HG03521 (cell line): ENCODE data around the gene PRKAG2.
"Not testable (repeated sequence)": the region's sequence is repeated elsewhere in the genome, so short reads cannot be mapped to it uniquely, and the experiment has no call there.

Experiments used
- ATAC-seq: cut with Tn5 transposase; IDR thresholded peaks from one replicate; pipeline ENCODE4 v1.9.1; 2021; ENCODE audit warnings: mild to moderate bottlenecking, moderate library complexity; ENCODE audit not compliant: unreplicated experiment

The PRKAG2 gene

DNA sequence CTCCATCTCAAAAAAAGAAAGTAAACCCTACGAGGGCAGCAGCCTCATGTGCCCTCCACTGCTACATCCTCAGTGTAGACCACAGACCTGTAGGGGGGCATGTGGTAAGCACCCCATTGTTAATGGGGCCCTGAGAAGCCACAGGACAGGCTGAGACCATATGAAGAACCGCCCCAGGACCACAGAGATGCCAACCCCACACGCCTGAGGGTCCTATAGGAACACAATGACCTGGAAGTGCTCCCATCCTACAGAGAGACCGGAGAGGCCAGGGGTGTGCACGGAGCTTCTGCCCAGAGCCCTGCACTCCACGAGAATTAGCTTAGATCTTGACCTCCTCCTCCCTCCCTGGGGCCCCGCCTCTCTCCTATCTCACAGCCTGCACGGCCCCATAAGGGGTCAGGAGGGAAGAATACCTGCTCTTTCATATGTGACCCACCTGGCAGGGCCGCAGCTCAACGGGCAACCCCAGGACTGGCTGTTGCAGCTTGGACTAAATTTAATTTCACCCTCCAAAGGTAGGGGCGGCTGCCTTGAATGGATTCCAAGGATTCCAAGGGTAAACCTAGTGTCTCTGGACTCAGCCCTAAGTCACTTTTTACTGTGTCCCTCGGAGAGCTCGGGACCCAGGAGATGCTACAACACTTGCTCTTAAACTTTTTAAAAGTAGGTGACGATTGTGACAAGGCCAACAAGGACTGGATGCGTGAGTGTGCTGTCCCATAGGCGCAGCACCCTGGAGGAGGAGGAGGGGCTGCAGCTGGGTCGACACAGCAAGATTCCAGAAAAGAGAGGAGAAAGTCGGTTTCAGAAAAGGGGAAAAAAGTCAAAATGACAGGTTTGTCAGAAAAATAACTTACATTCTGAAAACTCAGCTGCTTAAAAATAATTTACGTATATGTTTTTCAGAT lies 24.2 kb downstream of the PRKAG2 start:
- no peak for ATAC-seq

DNA sequence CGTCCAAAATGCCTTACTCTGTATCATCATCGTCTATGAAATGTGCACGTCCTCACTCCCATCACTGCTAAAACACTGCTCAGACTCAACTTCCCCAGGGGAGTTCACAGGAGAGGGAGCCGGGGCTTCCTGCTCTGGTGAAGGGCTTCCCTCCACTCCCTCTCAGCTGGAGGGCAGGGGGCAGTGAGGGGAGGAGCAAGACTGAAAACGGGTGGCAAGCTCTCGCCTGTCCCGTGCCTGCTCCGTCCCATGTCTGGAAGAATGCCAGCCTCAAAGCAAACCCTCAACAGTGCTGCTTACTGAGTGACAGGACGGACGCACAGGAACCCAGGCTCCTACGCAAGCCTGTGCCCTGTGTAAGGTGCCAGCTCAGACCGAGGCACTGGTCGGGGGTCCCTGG lies 25.1 kb downstream of the PRKAG2 start:
- ATAC-seq = no peak

DNA sequence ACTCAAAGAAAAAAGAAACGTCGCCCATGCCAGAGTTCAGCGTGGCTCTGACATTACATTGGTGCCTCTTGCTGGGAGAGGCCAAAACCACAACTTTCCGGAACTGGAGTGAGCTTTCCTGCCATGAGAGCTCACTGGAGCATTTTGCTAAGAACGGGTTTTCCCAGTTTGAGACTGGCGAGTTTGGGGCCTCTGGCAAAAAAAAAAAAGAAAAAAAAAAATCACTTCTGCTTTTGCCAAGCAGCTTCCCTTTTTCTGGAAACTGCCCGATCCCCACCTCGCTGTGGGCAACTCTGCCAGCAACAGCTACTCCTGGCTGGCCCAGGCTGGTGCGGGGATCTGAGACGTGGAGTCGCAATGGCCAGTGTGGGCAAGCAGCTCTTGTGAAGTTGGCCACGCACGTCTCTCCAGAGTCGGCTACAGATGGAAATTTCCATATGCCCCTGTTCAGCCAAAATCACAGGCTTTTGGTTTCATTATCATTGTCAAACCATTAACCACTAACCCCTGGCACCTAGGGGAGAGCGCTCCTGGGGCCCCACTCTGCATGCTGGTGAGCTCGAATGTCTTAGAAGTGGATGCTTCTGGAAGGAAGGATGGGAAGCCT lies 25.7 kb downstream of the PRKAG2 start:
- no peak for ATAC-seq

DNA sequence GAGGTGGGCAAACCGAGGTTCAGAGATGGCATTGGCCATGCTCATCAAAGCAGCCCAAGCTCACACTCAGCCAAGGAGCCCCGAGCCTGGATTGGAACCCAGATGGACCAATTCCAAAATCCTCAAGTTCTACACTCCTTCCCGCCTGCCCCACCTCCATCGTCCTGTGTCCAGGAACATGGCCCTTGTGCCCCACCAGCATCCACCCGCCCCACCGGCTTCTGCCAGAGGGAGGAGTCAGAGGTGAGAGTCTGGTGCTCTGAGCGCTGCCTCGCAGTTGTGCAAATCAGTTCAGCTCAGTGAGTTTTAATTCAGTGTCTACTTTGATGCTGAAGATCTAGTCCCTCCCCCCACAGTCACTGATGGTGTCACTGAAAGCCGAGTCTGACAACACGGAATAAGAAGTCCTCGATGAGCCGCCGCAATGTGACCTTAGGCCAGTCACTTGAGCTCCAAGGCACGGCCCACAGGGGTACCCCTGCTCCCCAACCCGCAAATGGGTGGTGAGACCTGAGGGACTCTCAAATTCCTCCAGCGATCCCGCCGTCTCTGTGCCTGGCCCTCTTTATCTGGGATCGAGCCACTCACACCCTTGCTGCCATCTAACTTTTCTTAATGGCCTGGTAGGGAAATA lies 26.3 kb downstream of the PRKAG2 start:
- no peak for ATAC-seq

DNA sequence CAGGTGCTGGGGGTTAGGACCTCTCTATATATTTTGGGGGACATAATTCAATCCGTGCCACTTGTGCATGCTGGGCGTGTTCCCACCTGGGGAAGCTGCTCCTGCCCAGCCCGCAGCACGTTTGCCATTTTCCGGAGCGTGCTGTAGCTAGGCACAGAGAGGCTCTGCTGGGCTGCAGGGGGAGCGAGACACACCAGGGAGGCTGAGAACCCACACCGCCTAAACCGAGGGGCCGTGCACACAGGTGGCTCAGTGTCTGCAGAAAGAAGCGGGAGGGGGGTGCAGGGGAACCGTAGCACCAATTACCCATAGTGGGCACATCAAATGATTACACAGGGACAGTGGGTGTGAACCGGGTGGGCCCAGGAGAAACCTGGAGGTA lies 27.0 kb downstream of the PRKAG2 start:
- ATAC-seq = no peak

DNA sequence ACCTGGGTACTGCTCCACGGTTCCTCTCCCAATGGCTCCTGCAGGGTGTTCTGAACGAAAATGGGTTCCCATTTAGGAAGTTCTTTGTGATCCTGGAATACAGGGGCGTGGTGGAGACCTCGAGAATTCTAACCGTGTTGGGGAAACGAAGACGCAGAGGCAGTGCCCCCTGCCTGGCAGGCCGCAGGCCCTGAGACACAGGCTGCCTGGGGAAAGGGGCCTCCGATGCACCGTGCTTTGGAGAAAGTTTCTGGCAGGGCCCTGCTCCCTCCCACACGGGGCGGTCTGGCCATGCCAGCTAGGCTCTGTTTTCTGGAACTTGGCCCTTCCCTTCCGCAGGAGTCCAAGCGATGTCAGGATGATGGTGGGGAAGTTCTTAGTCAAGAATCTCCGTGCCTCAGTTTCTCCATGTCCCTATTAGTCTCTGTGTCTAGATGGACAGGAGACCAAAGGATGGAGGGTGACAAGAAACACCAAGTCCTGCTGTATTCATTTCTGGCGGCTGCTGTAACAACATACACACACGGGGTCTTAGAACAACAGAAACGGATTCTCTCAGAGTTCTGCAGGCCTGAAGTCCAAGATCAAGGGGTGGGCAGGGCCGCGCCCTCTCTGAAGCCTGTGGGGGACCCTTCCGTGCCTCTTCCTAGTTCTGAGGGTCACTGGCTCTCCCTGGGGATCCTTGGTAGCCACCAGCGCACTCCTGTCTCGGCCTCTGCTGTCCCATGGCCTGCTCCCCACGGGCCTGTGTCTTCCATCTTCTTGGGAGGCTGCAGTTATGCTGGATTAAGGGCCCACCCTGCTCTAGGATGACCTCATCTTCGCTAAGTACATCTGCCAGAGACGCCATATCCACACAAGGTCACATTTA lies 27.7 kb downstream of the PRKAG2 start:
- ATAC-seq = no peak

DNA sequence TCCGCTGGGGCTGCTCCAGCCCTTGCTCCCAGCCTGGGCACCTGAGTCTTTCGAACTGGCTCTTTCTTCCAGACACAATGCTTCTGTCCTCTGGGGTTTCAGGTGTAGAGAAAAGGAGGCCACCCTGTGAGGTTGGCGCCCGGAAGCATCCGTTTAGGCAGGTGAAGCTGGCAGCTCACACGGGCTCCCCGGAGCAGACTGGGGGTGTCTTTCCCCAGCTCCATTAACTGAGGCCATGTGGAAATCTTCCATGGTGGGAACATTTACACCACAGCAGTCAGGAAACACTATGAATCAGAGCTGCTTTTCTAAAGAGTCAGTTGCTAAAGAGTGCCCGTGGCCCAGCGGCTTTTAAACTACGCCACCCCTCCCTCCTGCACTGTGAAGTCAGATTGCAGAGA lies 29.2 kb downstream of the PRKAG2 start:
- no peak for ATAC-seq

DNA sequence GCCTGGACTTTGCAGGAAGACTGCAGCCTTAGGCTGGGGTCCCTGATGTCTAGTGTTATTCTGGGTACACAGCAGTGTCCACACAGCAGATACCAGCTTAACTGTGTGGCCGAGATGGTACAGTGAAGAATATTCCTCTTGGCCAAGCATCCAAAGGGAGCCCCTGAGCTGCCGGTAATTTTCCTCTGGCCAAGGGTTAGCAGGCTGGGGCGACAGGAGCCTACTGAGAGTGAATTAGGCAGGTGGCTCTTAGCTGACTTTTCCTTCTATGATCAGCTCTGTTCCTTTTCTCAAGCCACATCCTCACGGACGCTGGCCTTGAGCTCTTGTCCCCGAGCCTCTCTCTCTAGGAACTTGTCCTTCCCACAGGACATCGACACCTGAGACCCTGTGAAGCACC lies 29.8 kb downstream of the PRKAG2 start:
- no peak for ATAC-seq

DNA sequence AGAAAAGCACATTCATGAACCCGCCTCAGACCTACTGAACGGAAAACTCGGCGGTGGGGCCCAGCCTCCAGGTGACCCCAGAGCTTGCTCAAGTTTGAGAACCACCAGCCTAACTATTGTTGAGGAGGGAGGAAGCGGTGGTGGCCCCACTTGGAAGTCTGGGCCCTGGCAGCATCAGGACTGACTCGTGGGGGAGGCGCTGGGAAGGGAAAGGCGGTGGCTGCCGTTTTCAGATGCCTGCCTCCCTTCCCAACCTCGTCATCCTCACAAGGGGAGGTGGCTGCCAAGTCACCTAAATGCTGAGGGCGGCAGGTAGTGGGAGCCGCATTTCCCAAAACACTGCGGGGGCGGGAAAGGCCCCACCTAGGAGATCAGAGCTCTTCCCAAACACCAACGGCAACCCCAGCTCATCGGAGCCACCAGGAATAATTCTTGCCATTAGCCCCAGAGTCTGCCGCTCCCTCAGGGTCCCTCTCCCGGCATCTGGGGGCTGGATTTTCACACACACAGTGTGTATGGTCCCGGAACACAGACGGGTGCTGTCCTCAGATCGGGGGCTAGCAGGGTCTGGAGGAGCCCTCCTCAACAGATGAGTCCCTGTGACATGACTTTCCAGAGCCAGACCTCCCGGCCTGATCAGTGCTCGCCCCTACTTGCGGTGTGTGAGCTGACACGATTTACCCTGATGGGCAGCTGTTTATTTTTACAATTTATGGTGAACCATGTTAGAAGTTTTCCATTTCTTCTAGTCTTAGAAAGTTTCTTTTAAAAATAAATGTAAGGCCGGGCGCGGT lies 31.3 kb downstream of the PRKAG2 start:
- no peak for ATAC-seq

DNA sequence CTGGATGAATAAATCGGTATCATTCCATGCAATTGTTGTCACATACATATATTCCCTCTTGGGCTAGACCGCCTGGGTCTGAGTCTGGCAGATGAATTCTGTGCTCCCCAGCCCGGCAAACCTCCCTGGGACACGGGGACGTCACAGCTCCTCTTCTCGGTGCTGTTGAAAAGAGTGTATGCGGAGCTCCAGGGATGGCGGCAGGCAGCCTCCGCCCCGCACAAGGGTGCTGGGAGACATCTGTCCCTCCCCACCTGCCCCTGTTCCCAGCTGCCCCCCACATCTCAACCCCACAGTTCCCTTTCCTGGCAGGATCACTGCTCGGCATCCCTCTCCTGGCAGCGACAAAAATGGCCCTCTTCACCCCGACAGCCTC lies 32.1 kb downstream of the PRKAG2 start:
- ATAC-seq = no peak

DNA sequence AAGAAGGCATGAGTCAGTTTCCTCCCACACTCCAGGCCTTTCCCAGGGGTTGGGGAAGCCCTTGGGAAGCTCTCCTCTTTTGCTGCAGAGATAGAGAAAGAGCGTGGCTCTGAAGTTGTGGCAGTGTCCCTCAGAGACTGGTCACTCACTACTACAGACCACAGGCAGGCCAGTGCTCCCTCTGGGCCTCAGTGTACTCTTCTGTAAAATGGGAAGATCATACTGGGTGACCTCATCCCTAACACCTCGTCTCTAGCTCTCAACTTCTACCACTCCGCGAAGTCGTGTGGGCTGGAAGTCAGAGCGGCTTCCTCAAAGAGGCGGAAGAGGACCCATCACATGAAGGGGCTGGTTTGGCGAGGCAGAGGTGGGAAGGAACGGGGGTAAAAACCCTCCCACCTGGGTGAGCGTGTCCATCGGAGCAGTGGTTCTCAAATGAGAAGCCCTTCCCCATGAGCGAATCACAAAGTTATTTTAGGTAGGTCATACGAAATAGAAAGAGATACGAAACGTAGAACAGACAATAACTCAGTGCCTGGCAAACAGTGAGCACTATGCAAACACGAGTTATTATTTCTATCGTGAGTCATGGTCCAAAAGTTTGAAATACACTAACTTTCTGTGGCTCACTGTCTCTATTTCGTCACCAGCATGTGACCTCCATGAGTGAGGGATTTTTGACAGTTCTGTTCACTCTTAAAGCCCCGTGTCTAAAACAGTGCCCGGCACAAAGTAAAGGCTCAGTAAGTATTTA lies 32.7 kb downstream of the PRKAG2 start:
- ATAC-seq = no peak

DNA sequence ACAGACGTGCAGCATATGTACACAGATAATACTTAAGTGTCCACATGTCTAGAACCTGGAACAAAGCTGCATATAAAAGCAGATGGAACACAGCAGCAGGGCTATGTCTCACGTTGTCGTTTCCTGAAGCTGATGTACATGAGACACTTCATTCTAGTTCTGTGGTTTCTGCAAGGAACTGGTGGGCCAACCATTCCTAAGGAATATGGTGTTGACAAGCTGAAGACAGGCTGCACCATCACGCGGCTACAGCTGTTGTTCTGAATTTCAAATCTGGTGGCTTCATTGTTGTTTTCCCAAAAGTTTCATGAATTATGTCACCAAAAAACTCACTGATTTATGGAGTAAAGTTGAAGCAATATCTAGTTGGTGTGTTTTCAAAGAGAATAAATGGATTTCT lies 33.7 kb downstream of the PRKAG2 start:
- ATAC-seq = no peak

DNA sequence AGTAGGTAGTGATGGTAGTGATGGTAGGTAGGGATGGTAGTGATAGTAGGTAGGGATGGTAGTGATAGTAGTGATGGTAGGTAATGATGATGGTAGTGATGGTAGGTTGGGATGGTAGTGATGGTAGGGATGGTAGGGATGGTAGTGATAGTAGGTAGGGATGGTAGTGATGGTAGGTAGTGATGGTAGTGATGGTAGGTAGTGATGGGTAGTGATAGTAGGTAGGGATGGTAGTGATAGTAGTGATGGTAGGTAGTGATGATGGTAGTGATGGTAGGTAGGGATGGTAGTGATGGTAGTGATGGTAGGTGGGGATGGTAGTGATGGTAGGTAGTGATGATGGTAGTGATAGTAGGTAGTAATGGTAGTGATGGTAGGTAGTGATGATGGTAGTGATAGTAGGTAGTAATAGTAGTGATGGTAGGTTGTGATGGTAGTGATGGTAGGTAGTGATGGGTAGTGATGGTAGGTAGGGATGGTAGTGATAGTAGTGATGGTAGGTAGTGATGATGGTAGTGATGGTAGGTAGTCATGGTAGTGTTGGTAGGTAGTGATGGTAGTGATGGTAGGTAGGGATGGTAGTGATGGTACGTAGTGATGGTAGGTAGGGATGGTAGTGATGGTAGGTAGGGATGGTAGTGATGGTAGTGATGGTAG lies 35.4 kb downstream of the PRKAG2 start:
- ATAC-seq = not testable (repeated sequence)

DNA sequence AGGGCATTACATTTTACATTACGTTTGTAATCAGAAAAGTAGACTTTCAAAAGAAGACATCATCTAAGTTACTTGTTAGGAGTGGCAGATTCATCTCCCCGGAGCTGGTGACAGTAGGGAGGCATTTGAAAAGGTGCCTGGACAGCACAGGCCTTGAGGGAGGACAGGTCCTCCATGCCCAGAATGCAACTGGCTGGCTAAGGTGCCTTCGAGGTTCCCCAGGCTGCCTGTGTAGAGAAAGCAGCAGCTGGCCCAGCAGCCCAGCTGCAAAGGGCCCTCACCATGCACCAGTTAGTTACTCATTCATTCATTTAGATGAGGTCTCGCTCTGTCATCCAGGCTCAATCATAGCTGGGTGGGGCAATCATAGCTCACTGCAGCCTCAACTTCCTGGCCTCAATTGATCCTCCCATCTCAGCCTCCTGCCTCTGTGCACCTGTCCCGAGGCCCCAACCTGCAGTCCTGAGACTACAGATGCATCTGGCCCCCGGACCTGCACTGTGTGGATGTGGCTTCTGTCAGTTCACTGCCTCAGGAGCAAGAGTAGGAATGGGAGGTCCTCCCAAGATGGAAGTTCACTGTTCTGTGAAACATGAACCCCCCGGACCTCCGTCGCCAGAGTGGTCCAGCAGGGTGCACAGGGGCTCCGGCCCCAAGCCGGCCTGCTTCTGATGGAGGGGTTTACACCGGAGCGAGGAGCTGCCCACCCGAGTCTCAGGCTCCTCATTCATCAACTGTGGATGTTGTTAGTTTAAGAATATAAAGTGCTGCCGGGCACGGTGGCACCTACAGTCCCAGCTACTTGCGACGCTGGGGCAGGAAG lies 36.6 kb downstream of the PRKAG2 start:
- ATAC-seq = no peak

DNA sequence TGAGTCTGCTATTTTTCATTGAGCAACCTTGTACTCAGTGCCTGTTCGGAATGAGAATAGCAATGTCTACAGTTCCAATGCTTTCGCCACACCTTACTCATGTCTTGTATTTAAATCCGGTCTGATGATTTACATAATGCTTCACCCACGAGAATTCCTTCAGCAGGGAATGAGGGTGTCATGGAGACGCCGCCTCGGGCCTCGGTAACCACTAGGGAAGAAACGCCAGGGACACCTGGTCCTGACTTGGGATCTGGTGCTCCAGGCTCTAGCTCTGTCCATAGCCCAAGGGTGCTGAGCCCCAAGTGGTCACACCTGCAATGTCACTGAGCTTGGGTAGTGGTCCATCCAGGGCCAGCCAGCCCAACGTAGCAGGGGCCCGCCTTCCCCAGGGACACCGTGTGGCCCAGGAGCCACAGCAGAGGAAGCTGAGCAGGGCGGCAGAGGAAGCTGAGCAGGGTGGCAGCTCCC lies 37.4 kb downstream of the PRKAG2 start:
- no peak for ATAC-seq

DNA sequence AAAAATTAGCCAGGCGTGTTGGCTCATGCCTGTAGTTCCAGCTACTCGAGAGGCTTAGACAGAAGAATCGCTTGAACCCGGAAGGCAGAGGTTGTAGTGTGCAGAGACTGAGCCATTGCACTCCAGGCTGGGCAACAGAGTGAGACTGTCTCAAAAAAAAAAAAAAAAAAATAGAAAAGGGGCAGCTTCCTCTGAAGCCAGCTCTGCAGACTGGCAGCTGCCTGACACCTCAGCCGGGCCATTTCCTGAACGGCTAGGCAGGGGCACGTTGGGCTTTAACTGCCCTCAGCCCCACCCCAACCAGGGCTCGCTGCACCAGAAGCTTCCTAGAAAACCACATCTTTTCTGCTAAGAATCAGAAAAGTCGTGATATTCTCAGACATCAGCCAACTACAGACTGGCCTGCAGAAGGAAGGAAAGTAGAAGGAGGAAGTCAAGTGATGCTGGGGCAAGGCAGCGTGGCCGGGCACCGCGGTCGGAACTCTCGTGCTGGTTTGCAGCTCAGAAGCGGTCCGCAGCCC lies 38.0 kb downstream of the PRKAG2 start:
- ATAC-seq = no peak

DNA sequence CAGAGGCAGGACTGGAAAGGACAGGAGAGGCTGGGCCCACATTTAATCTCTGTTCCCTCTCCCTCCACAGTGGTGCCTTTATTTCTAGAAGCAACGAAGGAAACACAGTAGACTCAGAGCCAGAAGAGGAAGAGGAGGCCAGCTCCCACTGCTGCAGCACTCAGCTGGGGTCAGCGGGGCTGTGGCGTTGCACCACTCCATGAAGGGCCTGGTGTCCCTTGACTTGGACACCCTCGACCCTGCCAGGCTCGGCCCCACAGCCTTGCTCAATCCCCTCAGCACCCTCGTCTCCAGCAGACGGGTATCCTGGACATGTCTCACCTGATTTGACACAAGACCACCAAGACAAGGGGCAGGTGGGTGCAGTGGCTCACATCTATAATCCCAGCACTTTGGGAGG lies 38.8 kb downstream of the PRKAG2 start:
- no peak for ATAC-seq
